Measurements from ENCODE around the gene EPB41L5. TPM values are rescaled to one million over a fixed set of nuclear protein-coding genes. Genes with fewer than 3 reads are reported as not detected.
"Not testable (repeated sequence)": the region's sequence is repeated elsewhere in the genome, so short reads cannot be mapped to it uniquely, and the experiment has no call there.

The EPB41L5 gene
- total RNA-seq, 1 donor from 2014 or later, result 23.2 TPM

DNA sequence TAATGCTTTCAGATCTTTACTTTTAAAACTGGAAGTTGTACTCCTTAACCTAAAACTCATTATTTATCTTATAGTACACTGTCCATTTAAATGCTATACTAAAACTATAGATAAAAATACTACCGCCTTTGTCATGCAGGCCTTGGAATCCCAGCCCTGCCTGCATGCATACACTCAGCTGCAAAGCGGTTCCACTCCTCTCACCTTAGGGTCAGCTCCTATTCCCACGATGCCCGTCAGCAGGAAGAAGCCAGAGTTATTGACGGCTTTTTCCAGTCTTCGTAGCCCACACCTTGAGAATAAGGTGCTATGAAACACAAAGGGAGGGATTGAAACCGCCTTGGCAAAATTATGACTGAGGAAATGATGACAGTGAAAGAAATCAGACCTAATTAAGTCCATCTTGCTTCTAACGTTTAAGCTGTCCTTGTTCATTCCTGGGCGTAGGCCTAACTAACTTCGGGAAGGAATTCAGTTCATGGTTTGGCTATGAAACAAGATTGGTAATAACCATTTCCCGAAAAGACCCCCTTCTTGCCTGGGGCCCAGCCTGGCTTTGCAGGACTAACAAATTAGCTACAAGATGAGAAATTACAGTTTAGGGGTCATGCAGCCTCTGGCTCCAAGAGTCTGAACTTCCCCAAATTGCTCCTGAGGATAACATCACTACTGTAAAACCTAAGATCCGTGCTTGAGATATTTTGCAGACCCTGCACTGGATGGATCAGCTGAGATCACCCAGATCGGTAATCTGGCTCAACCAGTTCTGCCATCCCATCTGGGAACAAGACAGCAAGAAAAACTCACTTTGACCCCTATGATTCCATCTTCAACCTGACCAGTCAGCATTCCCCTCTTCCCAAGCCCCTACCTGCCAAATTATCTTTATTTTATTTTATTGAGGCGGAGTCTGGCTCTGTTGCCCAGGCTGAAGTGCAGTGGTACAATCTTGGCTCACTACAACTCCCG is 17.1 kb downstream of the EPB41L5 start:
- no peak for DNase-seq (ENCODE audit: low read depth in 2 of 2)

DNA sequence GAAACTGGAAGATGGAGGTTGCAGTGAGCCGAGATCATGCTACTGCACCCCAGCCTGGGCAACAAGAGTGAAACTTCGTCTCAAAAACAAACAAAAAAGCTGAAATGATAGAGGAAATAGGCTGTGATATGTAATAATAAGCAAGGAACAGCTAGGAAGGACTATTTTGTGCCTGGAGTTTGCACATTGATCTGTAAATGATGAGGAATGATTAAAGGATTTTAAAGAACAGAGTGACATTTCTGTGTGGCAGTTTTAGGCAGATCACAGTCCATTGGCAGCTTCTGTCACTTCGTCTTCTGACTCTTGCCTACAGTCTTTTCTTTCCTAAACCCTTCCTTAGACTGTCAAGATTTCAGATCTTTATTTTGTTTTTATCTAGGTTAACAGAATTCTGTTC is 19.4 kb downstream of the EPB41L5 start:
- no peak for DNase-seq (ENCODE audit: low read depth in 2 of 2)

DNA sequence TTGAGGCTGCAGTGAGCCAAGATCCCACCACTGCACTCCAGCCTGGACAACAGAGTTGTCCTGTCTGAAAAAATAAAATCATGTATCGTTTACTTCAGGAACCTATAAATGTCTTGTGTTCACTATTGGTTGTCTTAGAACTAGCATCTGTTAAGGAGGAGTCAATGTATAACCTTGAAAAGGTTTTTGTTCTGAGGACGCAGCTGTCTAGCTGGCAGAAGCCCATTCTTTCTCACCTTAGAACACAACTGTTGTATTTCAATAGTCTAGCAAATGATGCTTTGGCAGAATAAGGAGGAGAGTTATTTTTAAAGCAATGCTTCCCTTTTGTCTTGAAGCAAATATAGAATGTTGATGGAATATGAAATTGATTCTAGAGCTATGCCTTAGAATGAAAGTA is 21.1 kb downstream of the EPB41L5 start:
- DNase-seq (ENCODE audit: low read depth in 2 of 2), result no peak

DNA sequence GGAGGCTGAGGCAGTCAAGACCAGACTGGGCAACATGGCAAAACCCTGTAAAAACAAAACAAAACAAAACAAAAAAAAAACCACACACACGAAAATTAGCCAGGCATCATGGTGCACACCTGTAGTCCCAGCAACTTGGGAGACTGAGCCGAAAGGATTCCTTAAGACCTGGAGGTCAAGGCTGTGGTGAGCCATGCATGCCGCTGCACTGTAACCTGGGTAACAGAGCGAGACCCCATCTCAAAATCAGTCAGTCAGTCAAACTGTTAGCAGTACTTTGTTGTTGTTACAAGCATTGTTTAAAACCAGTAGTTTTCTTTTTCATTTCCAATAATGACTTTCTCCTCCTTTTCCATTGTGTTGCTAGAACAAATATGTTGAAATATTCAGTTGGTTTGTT is 21.7 kb downstream of the EPB41L5 start:
- no peak for DNase-seq (ENCODE audit: low read depth in 2 of 2)

DNA sequence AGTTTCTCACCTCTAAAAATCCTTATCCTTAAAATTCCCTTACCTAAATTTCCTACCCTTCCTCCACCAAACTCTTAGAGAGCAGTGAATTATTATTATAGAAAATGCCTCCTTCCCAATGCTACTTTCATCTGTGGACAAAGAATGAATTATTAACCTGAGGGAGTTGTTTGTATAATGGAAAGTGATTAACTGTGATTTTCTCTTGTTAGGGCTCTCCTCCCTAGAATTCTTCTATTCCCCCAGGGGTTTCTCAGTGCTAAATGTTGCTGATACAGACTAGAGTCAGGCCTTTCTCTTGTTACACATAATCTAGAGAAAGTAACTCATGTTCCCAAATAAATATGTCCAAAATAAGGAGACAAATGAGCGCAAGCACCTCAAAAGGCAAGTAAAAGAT is 23.3 kb downstream of the EPB41L5 start:
- DNase-seq (ENCODE audit: low read depth in 2 of 2), result no peak

DNA sequence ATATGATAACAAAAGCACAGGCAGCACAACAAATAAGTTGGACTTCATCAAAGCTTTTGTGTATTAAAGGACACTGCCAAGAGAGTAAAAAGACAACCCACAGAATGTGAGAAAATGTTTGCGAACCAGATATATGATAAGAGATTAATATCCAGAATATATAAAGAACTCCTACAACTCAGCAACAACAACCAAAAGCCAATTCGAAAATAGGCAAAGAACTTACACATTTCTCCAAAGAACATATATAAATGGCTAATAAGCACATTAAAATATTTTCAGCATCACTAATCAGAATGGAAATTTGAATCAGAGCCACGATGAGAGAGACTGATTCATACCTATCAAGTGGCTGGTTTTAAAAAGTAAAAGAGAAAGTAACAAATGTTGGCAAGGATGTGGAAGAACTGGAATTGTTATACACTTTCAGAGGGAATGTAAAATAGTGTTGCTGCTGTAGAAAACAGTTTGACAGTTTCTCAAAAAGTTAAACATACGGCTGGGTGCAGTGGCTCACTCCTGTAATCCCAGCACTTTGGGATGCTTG is 25.2 kb downstream of the EPB41L5 start:
- peak in 1 of 2 donors; percentile 15 for DNase-seq (ENCODE audit: low read depth in 2 of 2)

DNA sequence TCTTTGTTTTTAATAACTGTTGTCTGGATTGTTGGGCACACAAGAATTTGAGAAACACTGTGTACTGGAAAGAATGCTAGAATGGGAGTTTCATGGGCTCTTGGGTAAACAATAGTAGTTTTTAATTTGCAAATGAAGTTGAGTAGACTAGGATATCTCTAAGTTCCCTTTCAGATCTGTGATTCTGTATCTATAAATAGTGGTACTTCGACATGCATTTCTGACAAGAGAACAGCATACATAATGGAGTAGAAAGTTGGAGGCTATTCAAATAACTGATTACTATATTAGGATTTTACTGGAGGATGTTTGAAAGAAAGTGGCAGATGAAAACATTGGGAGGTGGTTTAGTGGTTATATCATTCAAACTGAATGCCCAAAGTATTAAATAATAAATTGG is 29.5 kb downstream of the EPB41L5 start:
- no peak for DNase-seq (ENCODE audit: low read depth in 2 of 2)

DNA sequence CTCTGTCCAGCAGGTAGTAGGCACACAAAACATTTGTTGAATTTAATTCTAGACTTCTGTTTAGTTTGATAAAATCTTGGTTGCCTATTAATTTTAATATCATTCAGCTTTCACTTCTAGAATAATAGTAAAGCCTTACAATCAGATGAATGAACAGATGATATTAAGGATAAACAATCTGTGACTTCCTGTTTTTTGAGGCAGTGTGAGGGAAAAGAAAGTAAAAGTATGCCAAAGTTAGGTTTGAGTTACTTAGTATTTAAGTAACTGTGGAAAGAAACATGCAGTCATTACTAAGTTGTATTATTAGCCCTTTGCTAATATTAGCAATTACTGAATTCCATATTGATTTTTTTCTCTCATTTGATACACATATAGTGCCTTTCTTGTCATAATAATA is 31.5 kb downstream of the EPB41L5 start:
- peak in 1 of 2 donors; percentile 43 for DNase-seq (ENCODE audit: low read depth in 2 of 2)

DNA sequence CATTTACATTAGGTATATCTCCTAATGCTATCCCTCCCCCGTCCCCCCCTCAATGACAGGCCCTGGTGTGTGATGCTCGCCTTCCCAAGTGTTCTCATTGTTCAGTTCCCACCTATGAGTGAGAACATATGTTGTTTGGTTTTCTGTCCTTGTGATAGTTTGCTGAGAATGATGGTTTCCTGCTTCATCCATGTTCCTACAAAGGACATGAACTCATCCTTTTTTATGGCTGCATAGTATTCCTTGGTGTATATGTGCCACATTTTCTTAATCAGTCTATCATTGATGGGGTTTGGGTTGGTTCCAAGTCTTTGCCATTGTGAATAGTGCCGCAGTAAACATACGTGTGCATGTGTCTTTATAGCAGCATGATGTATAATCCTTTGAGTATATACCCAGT is 32.9 kb downstream of the EPB41L5 start:
- not testable (repeated sequence) for DNase-seq (ENCODE audit: low read depth in 2 of 2)

DNA sequence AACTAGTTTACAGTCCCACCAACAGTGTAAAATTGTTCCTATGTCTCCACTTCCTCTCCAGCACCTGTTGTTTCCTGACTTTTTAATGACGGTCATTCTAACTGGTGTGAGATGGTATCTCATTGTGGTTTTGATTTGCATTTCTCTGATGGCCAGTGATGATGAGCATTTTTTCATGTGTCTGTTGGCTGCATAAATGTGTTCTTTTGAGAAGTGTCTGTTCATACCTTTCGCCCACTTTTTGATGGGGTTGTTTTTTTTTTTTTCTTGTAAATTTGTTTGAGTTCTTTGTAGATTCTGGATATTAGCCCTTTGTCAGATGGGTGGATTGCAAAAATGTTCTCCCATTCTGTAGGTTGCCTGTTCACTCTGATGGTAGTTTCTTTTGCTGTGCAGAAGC is 33.4 kb downstream of the EPB41L5 start:
- not testable (repeated sequence) for DNase-seq (ENCODE audit: low read depth in 2 of 2)

DNA sequence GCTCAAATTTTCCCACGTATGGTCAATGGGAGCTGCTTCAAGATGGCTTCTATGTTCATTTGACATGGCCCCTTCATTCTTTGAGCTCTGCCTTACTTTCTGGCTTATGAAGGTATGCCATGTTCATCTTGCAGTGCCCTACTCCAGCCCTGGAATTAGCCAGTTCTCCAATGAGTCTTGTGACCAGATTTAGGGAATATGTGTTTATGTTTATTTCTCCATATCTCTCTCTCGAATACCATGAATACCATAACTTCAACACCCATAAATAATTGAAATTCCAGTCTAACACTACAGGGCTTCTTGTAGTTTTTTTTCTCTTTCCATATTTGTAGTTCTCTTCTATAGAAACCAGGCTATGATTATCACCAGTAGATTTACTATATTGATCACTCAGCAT is 39.7 kb downstream of the EPB41L5 start:
- DNase-seq (ENCODE audit: low read depth in 2 of 2), result no peak

DNA sequence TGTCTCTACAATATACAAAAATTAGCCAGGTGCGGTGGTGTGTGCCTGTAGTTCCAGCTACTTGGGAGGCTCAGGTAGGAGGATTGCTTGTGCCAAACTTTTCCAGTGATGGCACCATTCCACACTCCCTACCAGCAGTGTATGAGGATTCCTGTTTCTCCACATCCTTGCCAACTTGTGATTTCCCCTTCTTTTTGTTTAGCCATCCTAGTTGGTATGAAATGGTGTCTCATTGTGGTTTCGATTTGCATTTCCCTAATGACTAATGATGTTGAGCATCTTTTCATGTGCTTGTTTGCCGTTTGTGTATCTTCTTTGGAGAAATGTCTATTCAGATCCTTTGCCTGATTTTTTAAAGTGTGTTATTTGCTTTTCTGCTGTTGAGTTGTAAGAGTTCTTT is 41.0 kb downstream of the EPB41L5 start:
- DNase-seq (ENCODE audit: low read depth in 2 of 2), result peak in 1 of 2 donors; percentile 41

DNA sequence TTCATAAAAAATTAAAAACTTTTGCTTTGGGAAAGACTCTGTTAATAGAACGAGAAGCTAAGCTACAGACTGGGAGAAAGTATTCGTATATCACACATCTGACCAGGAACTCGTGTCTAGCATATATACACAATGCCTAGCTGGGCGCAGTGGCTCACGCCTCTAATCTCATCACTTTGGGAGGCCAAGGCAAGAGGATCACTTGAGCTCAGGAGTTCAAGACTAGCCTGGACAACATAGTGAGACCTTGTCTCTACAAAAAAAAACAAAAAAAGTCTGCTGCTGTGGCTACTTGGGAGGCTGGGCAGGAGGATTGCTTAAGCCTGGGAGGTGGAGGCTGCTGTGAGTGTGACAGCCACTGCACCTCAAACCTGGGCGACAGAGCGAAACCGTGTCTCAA is 46.6 kb downstream of the EPB41L5 start:
- no peak for DNase-seq (ENCODE audit: low read depth in 2 of 2)

DNA sequence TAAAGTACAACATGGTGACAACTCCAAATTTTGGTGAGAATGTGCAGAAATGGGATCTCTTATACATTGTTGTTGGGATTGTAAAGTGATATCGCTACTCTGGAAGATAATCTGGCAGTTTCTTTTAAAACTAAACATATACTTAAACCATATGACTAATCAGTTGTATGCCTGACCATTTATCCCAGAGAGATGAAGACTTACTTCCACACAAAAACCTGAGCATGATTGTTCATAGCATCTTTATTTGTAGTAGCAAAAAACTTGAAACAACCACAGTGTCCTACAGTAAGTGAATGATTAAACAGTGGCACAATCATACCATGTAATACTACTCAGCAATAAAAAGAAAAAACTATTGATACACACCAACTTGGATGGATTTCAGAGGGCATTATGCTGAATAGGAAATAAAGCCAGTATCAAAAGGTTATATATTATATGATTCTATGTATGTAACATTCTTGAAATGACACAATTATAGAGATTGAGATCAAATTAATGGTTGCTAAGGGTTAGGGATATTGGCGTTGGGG is 47.3 kb downstream of the EPB41L5 start:
- no peak for DNase-seq (ENCODE audit: low read depth in 2 of 2)

DNA sequence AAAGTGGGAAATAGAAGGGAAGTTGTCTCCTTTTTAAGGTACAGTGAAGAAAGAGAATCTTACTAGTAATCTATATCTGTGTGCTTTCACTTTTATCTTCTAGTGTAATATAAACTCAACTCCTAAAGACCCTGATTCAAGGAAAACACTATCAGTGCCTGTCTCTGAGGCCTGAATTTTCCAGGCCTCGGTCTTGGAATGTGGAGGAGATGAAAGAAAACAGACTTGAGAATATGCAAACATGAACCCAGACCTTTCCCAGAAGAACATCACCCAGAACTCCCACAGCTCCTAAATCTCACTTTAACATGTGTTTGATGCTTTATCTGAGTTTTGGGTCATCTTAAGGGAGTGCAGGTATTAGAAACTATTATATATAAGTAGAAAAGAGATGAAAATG is 51.8 kb downstream of the EPB41L5 start:
- DNase-seq (ENCODE audit: low read depth in 2 of 2), result no peak

DNA sequence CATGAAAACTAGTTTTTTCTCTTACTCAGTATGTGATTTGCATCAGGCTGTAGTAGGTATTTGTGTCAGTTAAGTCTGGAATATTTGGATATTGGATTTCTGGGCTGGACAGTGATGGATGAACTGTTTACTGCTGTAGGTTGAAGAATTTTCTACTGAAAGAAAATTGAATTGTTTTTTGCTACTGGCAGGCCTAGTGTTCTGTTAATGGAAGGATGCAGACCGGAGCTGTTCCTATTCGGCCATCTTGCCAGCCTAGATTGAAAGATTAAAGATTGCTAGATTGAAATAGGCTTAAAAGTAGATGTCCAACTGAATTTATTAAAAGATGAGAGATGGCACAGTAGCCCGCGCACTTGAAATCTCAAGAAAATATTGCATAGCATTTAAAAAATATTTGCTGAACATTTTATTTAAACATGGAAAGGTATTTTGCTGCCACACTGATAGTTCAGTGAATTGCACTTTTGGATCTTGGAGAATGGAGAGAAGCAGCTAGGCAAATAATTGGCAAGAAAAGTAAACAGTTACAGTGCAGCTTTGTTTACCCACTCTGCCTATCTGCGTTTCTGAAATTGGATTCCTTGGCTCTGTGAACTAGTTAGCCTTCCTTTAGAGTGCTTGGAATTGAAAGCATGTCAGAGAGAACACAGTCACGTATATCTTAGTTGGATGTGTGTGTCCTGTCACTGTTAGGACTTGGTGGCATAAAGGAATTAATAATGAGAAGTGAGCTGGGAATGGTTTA is 54.1 kb downstream of the EPB41L5 start:
- no peak for DNase-seq (ENCODE audit: low read depth in 2 of 2)

DNA sequence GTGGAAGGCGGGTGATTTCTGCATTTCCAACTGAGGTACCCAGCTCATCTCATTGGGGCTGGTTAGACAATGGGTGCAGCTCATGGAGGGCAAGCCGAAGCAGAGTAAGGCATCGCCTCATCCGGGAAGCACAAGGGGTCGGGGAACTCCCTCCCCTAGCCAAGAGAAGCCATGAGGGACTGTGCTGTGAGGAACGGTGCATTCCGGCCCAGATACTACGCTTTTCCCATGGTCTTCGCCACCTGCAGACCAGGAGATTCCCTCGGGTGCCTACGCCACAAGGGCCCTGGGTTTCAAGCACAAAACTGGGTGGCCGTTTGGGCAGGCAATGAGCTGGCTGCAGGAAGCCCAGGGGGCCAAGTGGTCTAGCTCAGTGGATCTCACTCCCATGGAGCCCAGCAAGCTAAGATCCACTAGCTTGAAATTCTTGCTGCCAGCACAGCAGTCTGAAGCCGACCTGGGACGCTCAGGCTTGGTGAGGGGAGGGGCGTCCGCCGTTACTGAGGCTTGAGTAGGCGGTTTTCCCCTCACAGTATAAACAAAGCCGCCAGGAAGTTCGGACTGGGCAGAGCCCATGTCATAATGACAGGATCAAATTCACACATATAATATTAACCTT is 55.3 kb downstream of the EPB41L5 start:
- DNase-seq (ENCODE audit: low read depth in 2 of 2), result not testable (repeated sequence)

DNA sequence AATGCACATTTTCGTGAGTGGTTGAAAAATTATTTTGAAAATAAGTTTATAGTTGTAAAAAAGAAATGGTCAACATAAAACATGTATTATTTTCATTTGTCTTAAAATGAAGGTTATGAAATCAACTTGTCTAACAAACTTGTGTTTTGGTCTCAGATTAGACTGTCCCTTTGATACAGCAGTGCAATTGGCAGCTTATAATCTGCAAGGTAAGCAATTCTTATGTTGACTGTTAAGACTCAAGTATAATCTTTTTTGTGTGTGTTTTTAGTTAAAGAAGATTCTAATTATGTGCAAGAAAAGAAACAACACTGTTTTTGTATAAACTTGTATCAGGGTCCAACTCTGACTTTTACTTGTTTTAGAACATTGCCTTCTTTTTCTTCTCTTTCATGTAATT is 62.7 kb downstream of the EPB41L5 start:
- no peak for DNase-seq (ENCODE audit: low read depth in 2 of 2)

DNA sequence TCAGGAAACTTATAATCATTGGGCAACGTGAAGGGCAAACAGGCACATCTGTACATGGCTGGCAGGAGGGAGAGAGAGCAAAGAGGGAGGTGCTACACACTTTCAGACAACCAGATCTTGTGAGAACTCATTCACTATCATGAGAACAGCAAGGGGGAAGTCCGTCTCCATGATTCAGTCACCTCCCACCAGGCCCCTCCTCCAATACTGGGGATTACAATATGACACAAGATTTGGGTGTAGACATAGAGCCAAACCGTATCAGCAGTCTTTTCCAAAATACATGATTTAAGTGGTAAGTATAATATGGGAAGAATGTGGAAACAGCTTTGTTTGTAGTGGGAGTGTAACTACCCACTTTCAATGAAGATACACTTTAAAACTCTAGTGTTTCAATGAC is 65.0 kb downstream of the EPB41L5 start:
- no peak for DNase-seq (ENCODE audit: low read depth in 2 of 2)

DNA sequence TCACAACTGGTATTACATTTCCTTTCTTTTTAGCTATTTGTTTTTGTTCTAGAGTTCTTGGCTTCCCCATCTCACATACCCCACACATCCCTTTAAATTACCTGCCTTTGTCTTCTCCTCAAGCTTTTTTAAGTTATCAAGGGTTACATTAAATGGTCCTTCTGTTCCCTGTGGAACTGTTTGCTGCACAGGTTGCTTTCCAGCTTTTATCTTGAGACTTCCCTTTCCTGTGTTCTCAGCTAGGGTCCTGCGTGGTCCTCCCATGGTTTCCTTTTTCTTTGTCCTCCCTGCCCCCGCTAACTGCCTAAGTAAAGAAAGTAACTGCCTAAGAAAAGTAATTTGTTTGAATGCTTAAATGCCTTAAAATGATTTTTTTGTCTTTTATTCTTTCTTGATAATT is 66.8 kb downstream of the EPB41L5 start:
- peak in 1 of 2 donors; percentile 5 for DNase-seq (ENCODE audit: low read depth in 2 of 2)

DNA sequence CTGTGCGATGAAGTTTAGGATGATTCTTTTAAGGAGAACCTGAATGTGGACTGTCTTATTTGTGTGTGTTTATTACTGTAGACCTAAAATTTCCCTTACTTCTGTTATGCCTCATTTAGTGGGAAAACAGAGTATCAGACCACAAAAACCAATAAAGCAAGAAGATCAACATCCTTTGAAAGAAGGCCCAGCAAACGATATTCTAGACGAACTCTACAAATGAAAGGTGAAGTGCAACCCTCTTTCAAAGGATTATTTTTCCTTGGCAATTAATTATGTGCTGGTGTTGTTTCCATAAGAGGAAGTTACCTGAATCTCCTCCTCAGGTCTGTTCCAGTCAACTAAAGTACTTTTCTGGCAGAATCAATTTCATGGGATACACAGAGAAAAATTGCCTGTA is 78.6 kb downstream of the EPB41L5 start:
- DNase-seq (ENCODE audit: low read depth in 2 of 2), result no peak

DNA sequence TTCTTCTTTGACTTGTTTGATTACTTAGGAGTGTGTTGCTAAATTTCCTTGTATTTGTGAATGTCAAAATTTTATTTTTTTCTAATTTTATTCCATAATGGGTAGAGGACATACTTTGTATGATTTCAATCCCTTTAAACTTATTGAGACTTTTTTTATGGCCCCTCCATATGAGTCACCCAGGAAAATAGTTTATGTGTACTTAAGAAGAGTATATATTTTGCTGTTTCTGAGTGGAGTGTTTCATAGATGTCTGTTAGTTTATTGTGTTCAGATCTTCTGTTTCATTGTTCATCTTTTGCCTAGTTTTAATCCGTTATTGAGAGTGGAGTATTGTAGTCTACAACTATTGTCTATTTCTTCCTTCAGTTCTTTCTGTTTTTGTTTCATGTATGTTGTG is 81.9 kb downstream of the EPB41L5 start:
- no peak for DNase-seq (ENCODE audit: low read depth in 2 of 2)
